WTC11 (cell line): ENCODE measurements around the gene SRXN1.

ENCODE experiments used
- ATF1 ChIP-seq: sonication (generic); formaldehyde crosslinking; IDR thresholded peaks from 2 replicates; pipeline ENCODE4 v1.8.1; 2023; ENCODE audit warnings: mild to moderate bottlenecking, moderate library complexity, missing genetic modification reagents
- CTCF ChIP-seq: fragments of 200-600 bp; IDR thresholded peaks from 2 replicates; pipeline ENCODE4 v1.8.0; 2022; ENCODE audit warnings: antibody characterized with exemption
- NR3C1 ChIP-seq: sonication (generic); formaldehyde crosslinking; conservative IDR thresholded peaks from 2 replicates; pipeline ENCODE4 v1.8.1; 2023; ENCODE audit warnings: low read depth, mild to moderate bottlenecking, missing genetic modification reagents
- SMAD3 ChIP-seq: sonication (generic); formaldehyde crosslinking; IDR thresholded peaks from 2 replicates; pipeline ENCODE4 v1.8.0; 2022; ENCODE audit warnings: missing genetic modification reagents, mild to moderate bottlenecking, borderline replicate concordance
- ZBTB43 ChIP-seq: sonication (generic); formaldehyde crosslinking; IDR thresholded peaks from 2 replicates; pipeline ENCODE4 v1.8.1; 2023; ENCODE audit warnings: mild to moderate bottlenecking, missing genetic modification reagents
- TF ChIP-seq, protein P1 (sequence below): sonication (generic); formaldehyde crosslinking; IDR thresholded peaks from 2 replicates; pipeline ENCODE4 v1.8.1; 2023; ENCODE audit warnings: mild to moderate bottlenecking, moderate library complexity, missing genetic modification reagents
- TF ChIP-seq, protein P2 (sequence below): sonication (generic); formaldehyde crosslinking; conservative IDR thresholded peaks from 2 replicates; pipeline ENCODE4 v1.8.1; 2023; ENCODE audit warnings: mild to moderate bottlenecking, low read depth, missing genetic modification reagents, moderate library complexity

DNA sequence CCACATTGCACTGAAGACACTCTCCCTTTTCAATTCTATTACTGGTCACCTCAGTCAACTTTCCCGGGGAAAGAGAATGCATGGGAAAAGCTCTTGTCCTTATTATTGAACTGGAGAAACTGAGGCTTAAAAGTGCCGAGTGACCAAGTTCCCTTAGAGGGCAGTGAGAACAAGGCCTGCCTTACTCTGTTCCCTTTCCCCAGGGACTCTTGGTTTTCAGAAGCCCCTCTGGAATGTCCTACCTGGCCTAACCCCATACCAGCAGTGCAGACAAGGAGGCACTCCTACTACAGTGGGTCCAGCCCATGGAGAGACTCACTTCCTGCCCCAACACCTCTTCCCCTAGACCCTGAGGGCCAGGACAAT is 6.1 kb downstream of the SRXN1 start:
- no peak for TF ChIP-seq CTCF
- no peak for TF ChIP-seq ZBTB43
- TF ChIP-seq, protein P1, sequence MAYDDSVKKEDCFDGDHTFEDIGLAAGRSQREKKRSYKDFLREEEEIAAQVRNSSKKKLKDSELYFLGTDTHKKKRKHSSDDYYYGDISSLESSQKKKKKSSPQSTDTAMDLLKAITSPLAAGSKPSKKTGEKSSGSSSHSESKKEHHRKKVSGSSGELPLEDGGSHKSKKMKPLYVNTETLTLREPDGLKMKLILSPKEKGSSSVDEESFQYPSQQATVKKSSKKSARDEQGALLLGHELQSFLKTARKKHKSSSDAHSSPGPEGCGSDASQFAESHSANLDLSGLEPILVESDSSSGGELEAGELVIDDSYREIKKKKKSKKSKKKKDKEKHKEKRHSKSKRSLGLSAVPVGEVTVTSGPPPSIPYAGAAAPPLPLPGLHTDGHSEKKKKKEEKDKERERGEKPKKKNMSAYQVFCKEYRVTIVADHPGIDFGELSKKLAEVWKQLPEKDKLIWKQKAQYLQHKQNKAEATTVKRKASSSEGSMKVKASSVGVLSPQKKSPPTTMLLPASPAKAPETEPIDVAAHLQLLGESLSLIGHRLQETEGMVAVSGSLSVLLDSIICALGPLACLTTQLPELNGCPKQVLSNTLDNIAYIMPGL (CRISPR knock-in tag) = no peak
- TF ChIP-seq, protein P2, sequence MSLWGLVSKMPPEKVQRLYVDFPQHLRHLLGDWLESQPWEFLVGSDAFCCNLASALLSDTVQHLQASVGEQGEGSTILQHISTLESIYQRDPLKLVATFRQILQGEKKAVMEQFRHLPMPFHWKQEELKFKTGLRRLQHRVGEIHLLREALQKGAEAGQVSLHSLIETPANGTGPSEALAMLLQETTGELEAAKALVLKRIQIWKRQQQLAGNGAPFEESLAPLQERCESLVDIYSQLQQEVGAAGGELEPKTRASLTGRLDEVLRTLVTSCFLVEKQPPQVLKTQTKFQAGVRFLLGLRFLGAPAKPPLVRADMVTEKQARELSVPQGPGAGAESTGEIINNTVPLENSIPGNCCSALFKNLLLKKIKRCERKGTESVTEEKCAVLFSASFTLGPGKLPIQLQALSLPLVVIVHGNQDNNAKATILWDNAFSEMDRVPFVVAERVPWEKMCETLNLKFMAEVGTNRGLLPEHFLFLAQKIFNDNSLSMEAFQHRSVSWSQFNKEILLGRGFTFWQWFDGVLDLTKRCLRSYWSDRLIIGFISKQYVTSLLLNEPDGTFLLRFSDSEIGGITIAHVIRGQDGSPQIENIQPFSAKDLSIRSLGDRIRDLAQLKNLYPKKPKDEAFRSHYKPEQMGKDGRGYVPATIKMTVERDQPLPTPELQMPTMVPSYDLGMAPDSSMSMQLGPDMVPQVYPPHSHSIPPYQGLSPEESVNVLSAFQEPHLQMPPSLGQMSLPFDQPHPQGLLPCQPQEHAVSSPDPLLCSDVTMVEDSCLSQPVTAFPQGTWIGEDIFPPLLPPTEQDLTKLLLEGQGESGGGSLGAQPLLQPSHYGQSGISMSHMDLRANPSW (CRISPR knock-in tag) = no peak
- TF ChIP-seq NR3C1 (CRISPR knock-in tag) = no peak
- TF ChIP-seq SMAD3 (CRISPR knock-in tag) = no peak
- TF ChIP-seq ATF1 = no peak
